CD4-positive, alpha-beta T cell treated with Interleukin-6 for 4 hours (primary cell): ENCODE data around the gene GPRIN3.

Source experiments
- DNase-seq: peaks from one replicate; pipeline ENCODE4 v3.0.0-alpha.2; 2020; ENCODE audit warnings: mixed read lengths

Gene GPRIN3

GRCh38 chr4:89253935-89254334, 53.7 kb downstream of the GPRIN3 start:
- no peak for DNase-seq

GRCh38 chr4:89253311-89253710, 54.3 kb downstream of the GPRIN3 start:
- DNase-seq: no peak

- DNase-seq: no peak
These were observed 56.2 kb downstream of the GPRIN3 start for GRCh38 chr4:89251396-89251795.

DNA sequence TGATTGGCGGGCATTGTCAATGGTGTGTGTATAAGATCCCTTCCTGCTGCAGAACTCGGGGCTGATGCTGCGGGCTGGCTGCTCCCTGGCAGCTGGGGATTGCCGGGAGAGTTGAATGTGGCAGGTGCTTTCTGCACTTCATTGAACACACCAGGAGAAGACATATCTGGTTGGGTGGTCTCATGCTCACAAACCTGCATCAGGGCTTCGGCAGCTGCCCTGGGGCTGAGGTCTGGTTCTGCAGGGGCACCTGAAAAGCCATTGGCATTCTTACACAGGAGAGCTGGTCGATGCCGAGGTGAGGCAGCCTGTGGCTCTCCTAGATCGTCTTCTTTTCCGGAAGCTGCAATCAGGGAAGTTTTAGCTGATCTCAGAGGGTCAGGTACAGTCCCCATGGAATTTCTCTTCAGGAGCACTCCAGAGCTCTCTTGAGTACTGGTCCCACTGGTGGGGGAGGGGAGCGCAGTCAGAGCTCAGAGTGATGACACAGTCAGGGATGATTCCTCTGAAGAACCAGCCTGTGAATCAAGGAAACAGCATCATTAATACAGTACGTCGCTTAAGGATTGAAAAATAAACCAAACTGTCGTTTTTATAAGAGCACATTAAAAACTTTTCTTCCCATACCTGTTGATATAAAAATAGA, 57.8 kb downstream of the GPRIN3 start:
- DNase-seq: no peak

DNA sequence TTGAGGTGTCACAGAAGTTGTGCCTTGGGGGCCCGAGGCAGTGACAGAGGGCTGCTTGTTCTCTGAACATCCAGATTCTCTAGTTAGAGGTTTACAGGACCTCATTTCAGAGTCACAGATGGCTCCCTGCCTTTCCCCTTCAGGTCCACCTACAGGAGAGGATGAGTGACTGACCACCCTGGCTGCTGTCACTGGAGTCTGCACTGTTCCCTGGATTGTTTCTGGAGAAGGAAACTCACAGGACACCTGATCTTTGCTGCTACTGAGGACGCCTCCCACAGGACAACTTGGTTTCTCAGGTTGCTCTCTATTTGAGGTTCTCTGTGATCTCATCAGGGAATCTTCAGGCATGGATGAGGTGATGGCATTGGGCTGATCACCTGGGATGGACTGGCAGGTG, 58.3 kb downstream of the GPRIN3 start:
- DNase-seq: no peak

GRCh38 chr4:89248879-89249281, 58.7 kb downstream of the GPRIN3 start:
- DNase-seq: no peak

GRCh38 chr4:89247951-89248350, 59.6 kb downstream of the GPRIN3 start:
- DNase-seq: no peak

- no peak for DNase-seq
These were observed 62.1 kb downstream of the GPRIN3 start for GRCh38 chr4:89245459-89245858.

- DNase-seq: no peak
These were observed 63.8 kb downstream of the GPRIN3 start for GRCh38 chr4:89243733-89244252.

GRCh38 chr4:89242864-89243732, 64.5 kb downstream of the GPRIN3 start:
- no peak for DNase-seq

DNA sequence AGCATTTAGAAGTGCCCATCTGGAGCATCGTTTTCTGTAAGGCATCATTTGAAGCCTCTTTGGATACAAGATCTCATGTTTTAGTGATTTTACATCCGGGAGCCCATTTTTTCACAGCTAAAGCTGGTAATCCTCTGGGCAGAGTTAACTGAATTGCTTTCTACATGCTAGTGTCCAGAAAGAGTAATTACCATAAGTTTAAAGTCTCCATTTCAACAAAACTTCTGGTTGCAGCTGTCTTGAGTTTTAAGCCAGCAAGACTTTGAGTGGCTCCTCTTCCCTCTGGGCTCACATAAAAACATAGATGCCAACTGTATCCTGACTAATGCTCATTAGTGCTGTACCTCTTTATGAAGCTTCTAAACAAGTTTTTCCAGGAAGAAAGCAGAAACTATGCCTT, 65.4 kb downstream of the GPRIN3 start:
- no peak for DNase-seq

GRCh38 chr4:89230271-89230670, 77.3 kb downstream of the GPRIN3 start:
- DNase-seq: no peak

- DNase-seq: peak; percentile 86
These were observed 80.7 kb downstream of the GPRIN3 start for GRCh38 chr4:89226665-89227574.

GRCh38 chr4:89222170-89222569, 85.4 kb downstream of the GPRIN3 start:
- DNase-seq: no peak

GRCh38 chr4:89221167-89221867, 86.3 kb downstream of the GPRIN3 start:
- DNase-seq: no peak

- no peak for DNase-seq
These were observed 89.0 kb downstream of the GPRIN3 start for GRCh38 chr4:89218587-89218986.

- no peak for DNase-seq
These were observed 90.0 kb downstream of the GPRIN3 start for GRCh38 chr4:89217604-89218003.

DNA sequence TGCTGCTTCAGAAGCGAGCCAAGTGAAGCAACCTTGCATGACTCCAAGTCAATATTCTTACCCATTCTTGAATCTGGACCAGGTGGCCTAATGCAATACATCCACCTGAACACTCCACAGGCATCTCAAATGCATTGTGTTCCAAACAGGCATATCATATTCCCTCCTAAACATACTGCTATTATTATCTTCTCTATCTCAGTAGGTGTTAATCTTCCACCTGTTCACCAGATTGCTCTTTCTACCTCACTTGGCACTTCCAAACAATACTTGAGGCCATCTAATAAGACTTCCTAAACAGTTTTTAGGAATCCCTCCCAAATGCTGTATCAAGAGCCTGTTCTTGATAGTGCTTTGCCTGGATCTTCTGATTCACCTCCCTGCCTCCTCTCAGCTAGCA, 90.7 kb downstream of the GPRIN3 start:
- DNase-seq: no peak

DNA sequence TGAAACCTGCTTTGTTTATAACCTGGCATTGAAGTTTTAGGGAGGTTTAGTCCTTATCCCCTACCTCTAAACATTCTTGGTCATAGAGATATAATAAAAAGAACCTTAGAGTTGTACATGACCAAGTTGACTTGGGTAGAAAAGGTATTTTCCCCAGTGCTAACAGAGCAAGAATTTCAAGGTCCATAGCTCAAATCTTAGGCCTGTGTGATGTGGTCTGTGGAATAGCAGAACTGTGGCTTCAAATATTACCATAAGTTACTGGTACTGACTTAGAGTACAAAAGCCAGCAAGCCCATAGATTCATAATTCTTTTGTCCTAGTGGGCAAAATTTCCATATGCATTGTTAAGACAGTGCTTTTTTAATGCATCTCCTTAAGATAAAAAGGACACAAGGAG, 91.2 kb downstream of the GPRIN3 start:
- no peak for DNase-seq

GRCh38 chr4:89215736-89216135, 91.9 kb downstream of the GPRIN3 start:
- no peak for DNase-seq

GRCh38 chr4:89214308-89214707, 93.3 kb downstream of the GPRIN3 start:
- DNase-seq: no peak

DNA sequence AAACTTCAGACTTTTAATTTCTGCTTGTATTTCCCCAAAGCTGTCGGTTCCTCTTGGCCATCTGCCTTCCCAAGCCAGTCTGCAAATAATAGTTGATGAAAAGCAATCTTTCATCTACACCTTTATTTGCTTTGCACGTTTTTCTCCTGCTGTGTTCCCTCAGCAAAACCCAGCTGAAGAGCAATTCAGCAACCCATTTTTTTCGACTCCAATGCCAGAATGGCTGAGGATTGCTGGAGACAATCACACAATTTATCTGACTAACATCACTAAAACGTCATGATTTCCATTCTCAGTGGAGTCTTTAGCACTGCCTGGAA, 94.3 kb downstream of the GPRIN3 start:
- no peak for DNase-seq
